Chondrocyte (in vitro differentiated cells): ENCODE data around the gene STX11. TPM values are rescaled to one million over a fixed set of nuclear protein-coding genes. Genes with fewer than 3 reads are reported as not detected.
A peak's percentile ranks its signal among the peaks of the same experiment; 100 is the strongest.

Source experiments
- DNase-seq: peaks from one replicate; pipeline ENCODE4 v3.0.0; 2021; ENCODE audit warnings: mixed read lengths, low spot score
- H3K27ac Mint-ChIP-seq: one replicate; pipeline ENCODE4 v1.8.0; 2021; ENCODE audit warnings: mild to moderate bottlenecking, moderate library complexity, mixed read lengths; ENCODE audit not compliant: unreplicated experiment
- H3K27me3 Mint-ChIP-seq: 2 replicates; pipeline ENCODE4 v1.8.0; 2021; ENCODE audit warnings: low read depth, mixed read lengths
- H3K36me3 Mint-ChIP-seq: 2 replicates; pipeline ENCODE4 v1.8.0; 2021; ENCODE audit warnings: low read depth, mixed read lengths
- H3K4me1 Mint-ChIP-seq: 2 replicates; pipeline ENCODE4 v1.8.0; 2021; ENCODE audit warnings: low read depth, mild to moderate bottlenecking, mixed read lengths
- H3K4me3 Mint-ChIP-seq: one replicate; pipeline ENCODE4 v1.8.0; 2021; ENCODE audit warnings: mild to moderate bottlenecking, moderate library complexity, mixed read lengths; ENCODE audit not compliant: unreplicated experiment
- H3K9me3 Mint-ChIP-seq: 2 replicates; pipeline ENCODE4 v1.8.0; 2021; ENCODE audit warnings: low read depth, mixed read lengths
- total RNA-seq: library from RNA; stranded (reverse); gene quantifications from 3 replicates; pipeline ENCODE4 v1.2.1, GENCODE V29; 2021
- TF ChIP-seq, protein P1 (sequence below): fragments of 200-600 bp; sonication (generic); IDR thresholded peaks from 2 replicates; pipeline ENCODE4 v1.5.0; 2021; ENCODE audit warnings: antibody characterized with exemption, mild to moderate bottlenecking, moderate library complexity

STX11 gene
- total RNA-seq, 1 donor from 2014 or later, result 3.1 TPM

DNA sequence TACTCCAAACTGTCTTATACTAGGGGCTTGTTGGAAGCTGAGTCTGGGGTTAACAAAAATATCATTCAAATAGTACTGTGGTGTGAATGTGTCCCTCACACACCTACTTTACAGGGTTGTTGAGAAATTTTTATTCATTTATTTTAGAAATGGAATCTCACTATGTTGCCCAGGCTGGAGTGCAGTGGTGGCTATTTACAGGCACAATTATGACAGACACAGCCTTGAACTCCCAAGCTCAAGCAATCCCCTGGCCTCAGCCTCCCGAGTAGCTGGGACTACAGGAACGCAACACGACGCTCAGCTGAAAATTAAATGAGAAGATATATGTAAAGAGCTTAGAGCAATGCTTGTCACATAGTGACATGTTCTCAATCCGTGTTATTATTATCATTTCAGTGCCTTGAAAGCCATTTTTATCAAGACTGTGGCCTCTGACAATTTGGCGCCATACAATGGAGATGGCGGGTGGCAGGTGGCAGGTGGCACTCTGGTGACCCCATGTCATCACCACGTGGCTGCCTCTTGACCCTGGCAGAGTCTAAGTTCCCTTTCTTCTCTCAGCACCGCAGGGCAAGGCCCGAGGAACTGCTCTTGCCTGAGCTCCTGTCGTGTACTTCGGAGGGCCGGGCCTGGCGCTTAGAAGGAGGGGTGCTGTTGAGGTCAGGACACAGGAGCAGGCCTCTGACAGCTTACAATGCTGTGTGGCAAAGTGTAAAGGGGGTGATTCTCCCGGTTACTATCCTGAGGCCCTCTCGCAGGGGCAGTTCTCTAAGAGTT lies 64.5 kb downstream of the STX11 start:
- no peaks in the 10 kb centered on the region for H3K27me3 Mint-ChIP-seq
- H3K36me3 Mint-ChIP-seq, result no peaks in the 10 kb centered on the region
- peaks cover 29% of the 10 kb centered on the region for H3K4me1 Mint-ChIP-seq
- peak overlapping the region; percentile 96 for H3K27ac Mint-ChIP-seq
- TF ChIP-seq, protein P1, sequence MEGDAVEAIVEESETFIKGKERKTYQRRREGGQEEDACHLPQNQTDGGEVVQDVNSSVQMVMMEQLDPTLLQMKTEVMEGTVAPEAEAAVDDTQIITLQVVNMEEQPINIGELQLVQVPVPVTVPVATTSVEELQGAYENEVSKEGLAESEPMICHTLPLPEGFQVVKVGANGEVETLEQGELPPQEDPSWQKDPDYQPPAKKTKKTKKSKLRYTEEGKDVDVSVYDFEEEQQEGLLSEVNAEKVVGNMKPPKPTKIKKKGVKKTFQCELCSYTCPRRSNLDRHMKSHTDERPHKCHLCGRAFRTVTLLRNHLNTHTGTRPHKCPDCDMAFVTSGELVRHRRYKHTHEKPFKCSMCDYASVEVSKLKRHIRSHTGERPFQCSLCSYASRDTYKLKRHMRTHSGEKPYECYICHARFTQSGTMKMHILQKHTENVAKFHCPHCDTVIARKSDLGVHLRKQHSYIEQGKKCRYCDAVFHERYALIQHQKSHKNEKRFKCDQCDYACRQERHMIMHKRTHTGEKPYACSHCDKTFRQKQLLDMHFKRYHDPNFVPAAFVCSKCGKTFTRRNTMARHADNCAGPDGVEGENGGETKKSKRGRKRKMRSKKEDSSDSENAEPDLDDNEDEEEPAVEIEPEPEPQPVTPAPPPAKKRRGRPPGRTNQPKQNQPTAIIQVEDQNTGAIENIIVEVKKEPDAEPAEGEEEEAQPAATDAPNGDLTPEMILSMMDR, result no peak
- peak overlapping the region; percentile 89 for H3K4me3 Mint-ChIP-seq
- no peak for DNase-seq
- H3K9me3 Mint-ChIP-seq, result peaks cover 9% of the 10 kb centered on the region

DNA sequence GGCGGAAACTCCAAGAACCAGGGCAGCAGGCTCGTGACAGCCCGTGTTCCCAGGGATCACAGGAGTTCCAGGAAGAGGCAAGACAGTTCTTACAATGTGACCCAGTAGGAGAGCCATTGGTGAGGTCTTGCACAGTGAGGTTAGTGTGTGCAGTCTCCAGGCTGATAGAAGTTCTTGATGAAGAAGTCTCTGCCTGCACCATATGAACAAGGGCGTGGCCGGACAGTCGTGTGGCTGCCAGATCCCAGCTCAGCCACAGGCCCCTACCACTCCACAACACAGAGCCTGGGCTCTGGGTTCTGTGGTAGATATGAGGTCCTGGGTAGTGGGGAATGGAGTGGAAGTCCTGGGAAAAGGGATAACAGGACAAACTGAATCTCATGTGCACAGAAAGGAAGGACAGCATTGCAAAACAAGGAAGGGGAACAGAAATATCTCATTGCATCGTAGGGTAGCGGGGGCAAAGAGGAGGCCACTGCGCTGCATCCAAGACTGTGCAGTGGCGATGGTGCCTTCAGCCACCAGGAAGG lies 65.2 kb downstream of the STX11 start:
- Mint-ChIP-seq H3K36me3 (no peaks in the 10 kb centered on the region), H3K4me3 (peak overlapping the region; percentile 89), H3K27ac (peak overlapping the region; percentile 96), H3K27me3 (no peaks in the 10 kb centered on the region), H3K4me1 (peaks cover 36% of the 10 kb centered on the region), H3K9me3 (peaks cover 9% of the 10 kb centered on the region)
- TF ChIP-seq, protein P1, result no peak
- no peak for DNase-seq

DNA sequence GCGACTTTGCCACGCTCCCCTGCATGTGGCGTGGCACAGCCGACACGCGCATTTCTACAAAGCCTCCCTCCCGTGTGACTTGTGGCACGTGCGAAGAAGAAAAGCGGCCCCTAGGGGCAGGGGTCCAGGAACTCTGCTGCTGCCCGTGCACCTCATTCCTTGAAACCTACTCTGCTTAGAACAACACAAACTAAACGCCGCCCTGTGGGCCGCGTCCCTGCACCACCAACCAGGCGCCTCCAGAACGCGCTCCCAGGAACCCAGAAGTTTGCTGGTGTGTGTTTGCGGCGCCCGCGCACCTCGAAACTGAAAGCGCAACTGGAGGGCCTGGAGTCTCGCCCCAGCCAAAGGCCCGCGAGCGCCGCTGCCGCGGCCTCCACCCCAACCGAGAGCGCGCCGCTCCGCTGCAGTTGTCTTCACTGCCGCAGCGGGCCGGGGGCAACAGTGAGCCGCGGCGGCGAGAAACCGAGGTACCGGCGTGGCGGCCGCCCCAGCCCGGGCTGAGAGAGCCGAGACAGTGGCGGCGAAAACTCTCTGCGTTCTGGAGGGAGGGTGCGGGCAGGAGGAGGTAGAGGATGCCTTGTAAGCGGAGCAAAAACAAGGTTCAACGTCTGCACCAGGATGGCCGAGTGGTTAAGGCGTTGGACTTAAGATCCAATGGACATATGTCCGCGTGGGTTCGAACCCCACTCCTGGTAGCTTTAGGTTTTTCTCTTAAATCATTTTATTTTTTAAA lies 65.8 kb downstream of the STX11 start:
- Mint-ChIP-seq H3K9me3 (peaks cover 9% of the 10 kb centered on the region), H3K27ac (peak overlapping the region; percentile 96), H3K4me3 (peak overlapping the region; percentile 89), H3K36me3 (no peaks in the 10 kb centered on the region), H3K4me1 (peaks cover 37% of the 10 kb centered on the region), H3K27me3 (no peaks in the 10 kb centered on the region)
- TF ChIP-seq, protein P1, result peak; percentile 82
- DNase-seq, result peak; percentile 97

DNA sequence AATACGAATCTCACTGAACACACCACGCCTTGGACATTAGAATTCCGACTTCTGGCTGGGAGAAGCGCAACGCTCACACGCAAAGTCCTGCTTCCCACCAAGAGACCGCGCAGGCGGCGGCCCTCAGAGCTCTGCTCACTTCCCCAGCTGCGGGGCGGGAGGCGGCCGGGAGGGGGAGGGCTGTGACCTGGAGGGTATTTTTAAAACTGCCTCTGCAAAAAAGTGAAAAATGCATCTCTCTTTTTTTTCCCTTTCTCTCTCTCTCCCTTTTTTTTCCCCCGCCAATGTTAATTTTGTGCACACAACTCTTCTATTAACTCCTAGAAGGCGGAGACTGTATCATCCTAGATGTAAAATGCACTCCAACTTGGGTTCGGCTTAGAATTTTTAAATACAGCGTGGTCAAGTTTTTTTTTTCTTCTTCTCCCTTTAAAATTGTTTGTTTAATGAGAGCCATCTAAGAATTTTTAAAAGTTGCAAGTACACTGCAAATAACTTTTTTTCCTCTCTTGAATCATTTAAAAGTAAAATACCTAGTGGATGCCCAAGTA lies 66.4 kb downstream of the STX11 start:
- H3K27ac Mint-ChIP-seq, result peak overlapping the region; percentile 96
- no peak for DNase-seq

More for the DNA sequence above, 66.4 kb downstream of the STX11 start:
- peaks cover 9% of the 10 kb centered on the region for H3K9me3 Mint-ChIP-seq
- H3K27me3 Mint-ChIP-seq, result no peaks in the 10 kb centered on the region
- H3K4me3 Mint-ChIP-seq, result peak overlapping the region; percentile 89
- TF ChIP-seq, protein P1, result peak; percentile 16
- H3K4me1 Mint-ChIP-seq, result peaks cover 37% of the 10 kb centered on the region
- no peaks in the 10 kb centered on the region for H3K36me3 Mint-ChIP-seq
